SH-SY5Y (cell line): ENCODE data around the gene FAM174C.

Source experiments
- GATA2 ChIP-seq: IDR thresholded peaks from 2 replicates; pipeline ENCODE4 v1.6.1; 2011; ENCODE audit warnings: mild to moderate bottlenecking, low read depth, low read length
- GATA3 ChIP-seq: IDR thresholded peaks from 2 replicates; pipeline ENCODE4 v1.6.1; 2011; ENCODE audit warnings: low read depth, mild to moderate bottlenecking, low read length, moderate library complexity

GRCh38 chr19:1254530-1255185 lies 20.7 kb upstream of the FAM174C start:
- TF ChIP-seq GATA3, result no peak
- no peak for TF ChIP-seq GATA2
